GM20000 (cell line): Measurements from ENCODE around the gene CLEC14A.

ENCODE experiments used
- DNase-seq: peaks from one replicate; pipeline ENCODE4 v3.0.0; 2012; ENCODE audit warnings: low spot score
- CTCF ChIP-seq: IDR thresholded peaks from 2 replicates; pipeline ENCODE4 v1.5.1; 2012; ENCODE audit warnings: mild to moderate bottlenecking, control low read depth; ENCODE audit errors: extremely low read depth, missing control alignments

CLEC14A gene

GRCh38 chr14:38205119-38205813, 50.6 kb downstream of the CLEC14A start:
- DNase-seq = no peak

GRCh38 chr14:38204719-38205115, 51.2 kb downstream of the CLEC14A start:
- DNase-seq = no peak

More at GRCh38 chr14:38205119-38205813, 50.6 kb downstream of the CLEC14A start:
- TF ChIP-seq CTCF = no peak

More at GRCh38 chr14:38204719-38205115, 51.2 kb downstream of the CLEC14A start:
- TF ChIP-seq CTCF = no peak
